PC-9 (cell line): ENCODE results near the gene ARHGAP18.

Source experiments
- CTCF ChIP-seq: fragments of 200-600 bp; sonication (generic); conservative IDR thresholded peaks from 2 replicates; pipeline ENCODE4 v1.6.1; 2017; ENCODE audit warnings: mixed run types, antibody characterized with exemption, mild to moderate bottlenecking, moderate library complexity
- EZH2 ChIP-seq: fragments of 200-600 bp; sonication (generic); IDR thresholded peaks from 2 replicates; pipeline ENCODE4 v1.8.0; 2017; ENCODE audit warnings: antibody characterized with exemption, low read depth

DNA sequence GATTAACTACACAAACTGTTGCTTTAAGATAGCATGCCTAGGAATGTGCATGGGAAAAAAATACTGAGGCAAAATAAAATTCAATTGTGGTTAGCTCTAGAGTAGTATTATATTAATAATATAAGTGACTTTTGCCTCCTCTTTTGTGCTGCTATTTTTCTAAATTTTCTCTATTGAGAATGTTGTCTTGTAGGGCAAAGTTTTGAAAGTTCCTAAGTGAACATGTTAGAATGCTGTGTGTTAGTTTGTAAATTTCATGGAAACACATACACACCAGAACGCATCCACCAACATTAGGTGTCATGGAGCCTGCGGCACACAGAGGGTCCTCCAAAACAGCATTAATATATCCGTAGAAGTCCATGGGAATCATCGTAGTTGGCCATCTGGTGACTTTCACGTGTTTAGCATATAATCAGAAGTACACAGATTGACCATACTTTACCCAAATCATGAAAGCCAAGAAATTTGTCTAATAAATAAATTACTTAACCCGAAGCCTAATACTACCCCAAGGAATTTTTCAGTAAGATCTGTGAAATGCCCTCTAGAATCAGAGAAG lies 25.6 kb downstream of the ARHGAP18 start:
- TF ChIP-seq CTCF (no peak), EZH2 (no peak)
